Measurements from ENCODE around the gene RAI1.

RAI1 gene

DNA sequence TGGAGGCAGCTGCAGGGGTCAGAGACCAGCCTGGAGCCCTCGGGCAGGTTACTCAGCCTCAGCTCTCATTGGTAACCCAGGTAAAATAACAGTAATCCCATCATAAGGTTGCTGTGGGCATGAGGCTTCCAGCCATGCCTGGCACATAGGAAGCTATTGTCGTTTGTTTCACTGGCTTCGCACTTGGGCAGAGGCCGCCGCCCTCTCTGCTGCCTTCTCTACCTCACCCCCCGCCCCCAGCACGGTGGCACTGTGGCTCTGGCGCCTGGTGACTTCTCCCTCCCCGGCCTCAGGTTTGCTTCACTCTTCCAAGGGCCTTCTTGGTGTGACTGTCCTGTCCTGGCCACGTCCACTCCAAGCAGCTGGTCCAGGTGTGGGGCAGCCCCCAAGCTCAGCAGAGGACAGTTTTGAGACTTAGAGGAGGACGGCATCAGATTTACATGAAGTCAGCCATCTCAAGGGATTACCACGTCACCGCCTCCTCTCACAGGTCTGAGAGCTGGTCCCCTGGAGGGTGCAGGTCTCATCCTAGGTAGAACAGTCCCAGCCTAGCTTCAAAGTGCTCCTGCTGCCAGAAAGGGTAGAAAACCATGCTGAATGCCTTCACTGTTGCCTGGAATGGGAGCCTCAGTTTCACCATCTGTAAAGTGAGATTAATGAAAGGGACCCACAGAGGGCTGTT lies 120.7 kb downstream of the RAI1 start:
- TF ChIP-seq FOXP2 (optimal IDR thresholded peaks at IDR 0.05; ENCODE audit: borderline replicate concordance, extremely low read depth, extremely low read length, insufficient read depth), result no peak
- TF ChIP-seq POLR2AphosphoS5 (IDR thresholded peaks at IDR 0.05; ENCODE audit: low read depth, low read length), result no peak
- TF ChIP-seq, protein P1, sequence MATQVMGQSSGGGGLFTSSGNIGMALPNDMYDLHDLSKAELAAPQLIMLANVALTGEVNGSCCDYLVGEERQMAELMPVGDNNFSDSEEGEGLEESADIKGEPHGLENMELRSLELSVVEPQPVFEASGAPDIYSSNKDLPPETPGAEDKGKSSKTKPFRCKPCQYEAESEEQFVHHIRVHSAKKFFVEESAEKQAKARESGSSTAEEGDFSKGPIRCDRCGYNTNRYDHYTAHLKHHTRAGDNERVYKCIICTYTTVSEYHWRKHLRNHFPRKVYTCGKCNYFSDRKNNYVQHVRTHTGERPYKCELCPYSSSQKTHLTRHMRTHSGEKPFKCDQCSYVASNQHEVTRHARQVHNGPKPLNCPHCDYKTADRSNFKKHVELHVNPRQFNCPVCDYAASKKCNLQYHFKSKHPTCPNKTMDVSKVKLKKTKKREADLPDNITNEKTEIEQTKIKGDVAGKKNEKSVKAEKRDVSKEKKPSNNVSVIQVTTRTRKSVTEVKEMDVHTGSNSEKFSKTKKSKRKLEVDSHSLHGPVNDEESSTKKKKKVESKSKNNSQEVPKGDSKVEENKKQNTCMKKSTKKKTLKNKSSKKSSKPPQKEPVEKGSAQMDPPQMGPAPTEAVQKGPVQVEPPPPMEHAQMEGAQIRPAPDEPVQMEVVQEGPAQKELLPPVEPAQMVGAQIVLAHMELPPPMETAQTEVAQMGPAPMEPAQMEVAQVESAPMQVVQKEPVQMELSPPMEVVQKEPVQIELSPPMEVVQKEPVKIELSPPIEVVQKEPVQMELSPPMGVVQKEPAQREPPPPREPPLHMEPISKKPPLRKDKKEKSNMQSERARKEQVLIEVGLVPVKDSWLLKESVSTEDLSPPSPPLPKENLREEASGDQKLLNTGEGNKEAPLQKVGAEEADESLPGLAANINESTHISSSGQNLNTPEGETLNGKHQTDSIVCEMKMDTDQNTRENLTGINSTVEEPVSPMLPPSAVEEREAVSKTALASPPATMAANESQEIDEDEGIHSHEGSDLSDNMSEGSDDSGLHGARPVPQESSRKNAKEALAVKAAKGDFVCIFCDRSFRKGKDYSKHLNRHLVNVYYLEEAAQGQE (IDR thresholded peaks at IDR 0.05; ENCODE audit: insufficient read depth in 1 of 2, low read depth in 2 of 2, low read length in 2 of 2), result no peak
- no peak for TF ChIP-seq SIN3A (IDR thresholded peaks at IDR 0.05; ENCODE audit: borderline replicate concordance, insufficient read depth, low read length)
- TF ChIP-seq TAF1 (IDR thresholded peaks at IDR 0.05; ENCODE audit: borderline replicate concordance, insufficient read depth, low read length), result no peak

DNA sequence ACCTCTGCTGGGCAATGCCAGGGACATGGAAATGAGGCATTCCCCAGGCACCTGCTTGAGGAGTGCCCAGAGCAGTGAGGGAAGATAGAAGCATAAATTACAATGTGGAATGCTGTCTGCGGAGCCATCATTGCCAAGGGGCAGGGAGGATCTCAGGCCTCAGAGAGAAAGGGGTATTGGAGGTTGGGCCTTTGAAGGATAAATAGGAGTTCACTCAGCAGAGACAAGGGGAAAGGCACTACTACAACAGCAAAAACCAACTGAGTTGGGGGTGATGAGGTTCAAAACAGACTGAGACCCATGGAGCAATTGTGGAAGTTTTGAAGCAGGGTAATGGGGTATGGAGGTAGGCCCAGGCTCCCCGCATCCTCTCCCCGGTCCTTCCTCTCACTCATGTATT lies 122.7 kb downstream of the RAI1 start:
- TF ChIP-seq FOXP2 (optimal IDR thresholded peaks at IDR 0.05; ENCODE audit: borderline replicate concordance, extremely low read depth, extremely low read length, insufficient read depth), result no peak
- TF ChIP-seq POLR2AphosphoS5 (IDR thresholded peaks at IDR 0.05; ENCODE audit: low read depth, low read length), result no peak
- no peak for TF ChIP-seq TAF1 (IDR thresholded peaks at IDR 0.05; ENCODE audit: borderline replicate concordance, insufficient read depth, low read length)
- TF ChIP-seq, protein P1 (IDR thresholded peaks at IDR 0.05; ENCODE audit: insufficient read depth in 1 of 2, low read depth in 2 of 2, low read length in 2 of 2), result no peak
- TF ChIP-seq SIN3A (IDR thresholded peaks at IDR 0.05; ENCODE audit: borderline replicate concordance, insufficient read depth, low read length), result no peak

DNA sequence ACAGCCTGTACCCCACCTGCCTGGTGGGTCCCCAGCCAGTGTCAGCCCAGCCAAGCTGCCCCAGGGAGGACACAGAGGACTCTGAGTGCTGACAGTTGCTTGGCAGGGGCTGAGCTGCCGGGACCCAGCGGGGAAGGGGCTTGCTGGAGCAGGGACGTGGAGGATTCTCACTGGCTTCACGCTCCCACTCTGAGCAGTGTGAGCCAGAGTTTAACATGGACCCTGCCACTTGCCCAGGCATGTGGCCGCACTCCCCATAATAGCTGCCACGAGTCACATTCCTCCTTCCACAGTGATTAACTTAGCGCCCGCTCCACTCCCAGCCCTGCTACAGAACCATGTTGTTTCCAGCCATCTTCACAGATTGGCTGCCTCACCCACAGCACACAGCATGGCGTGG lies 124.3 kb downstream of the RAI1 start:
- no peak for TF ChIP-seq TAF1 (IDR thresholded peaks at IDR 0.05; ENCODE audit: borderline replicate concordance, insufficient read depth, low read length)
- TF ChIP-seq POLR2AphosphoS5 (IDR thresholded peaks at IDR 0.05; ENCODE audit: low read depth, low read length), result no peak
- TF ChIP-seq, protein P1 (IDR thresholded peaks at IDR 0.05; ENCODE audit: insufficient read depth in 1 of 2, low read depth in 2 of 2, low read length in 2 of 2), result no peak
- no peak for TF ChIP-seq FOXP2 (optimal IDR thresholded peaks at IDR 0.05; ENCODE audit: borderline replicate concordance, extremely low read depth, extremely low read length, insufficient read depth)
- no peak for TF ChIP-seq SIN3A (IDR thresholded peaks at IDR 0.05; ENCODE audit: borderline replicate concordance, insufficient read depth, low read length)

DNA sequence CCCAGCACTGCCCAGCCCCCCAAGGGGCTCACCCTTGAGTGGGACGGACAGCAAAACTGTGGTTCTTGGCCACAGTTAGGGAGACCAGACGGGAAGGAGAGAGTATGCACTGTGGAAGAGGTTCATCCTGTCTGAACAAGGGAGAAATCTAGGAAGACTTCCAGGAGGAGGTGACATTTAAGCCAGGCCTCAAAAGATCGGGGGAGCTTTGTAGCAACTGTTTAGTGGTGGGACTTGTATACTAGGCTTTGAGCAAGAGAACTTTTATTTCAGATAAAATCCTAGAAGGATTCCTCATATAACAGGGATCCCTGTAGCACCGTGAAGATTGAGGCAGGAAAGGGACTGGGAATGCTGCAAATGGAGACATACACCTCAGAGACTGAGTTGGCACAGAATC lies 124.8 kb downstream of the RAI1 start:
- no peak for TF ChIP-seq SIN3A (IDR thresholded peaks at IDR 0.05; ENCODE audit: borderline replicate concordance, insufficient read depth, low read length)
- TF ChIP-seq, protein P1 (IDR thresholded peaks at IDR 0.05; ENCODE audit: insufficient read depth in 1 of 2, low read depth in 2 of 2, low read length in 2 of 2), result no peak
- no peak for TF ChIP-seq POLR2AphosphoS5 (IDR thresholded peaks at IDR 0.05; ENCODE audit: low read depth, low read length)
- TF ChIP-seq FOXP2 (optimal IDR thresholded peaks at IDR 0.05; ENCODE audit: borderline replicate concordance, extremely low read depth, extremely low read length, insufficient read depth), result no peak
- no peak for TF ChIP-seq TAF1 (IDR thresholded peaks at IDR 0.05; ENCODE audit: borderline replicate concordance, insufficient read depth, low read length)

Measured in PFSK-1 (cell line).